Limb (tissue), 2 donors: ENCODE results near the gene SGSM1.

Experiments
- DNase-seq, 2 donors: peaks; one replicate each; pipeline ENCODE4 v3.0.0-alpha.2; 2016; ENCODE audit errors: extremely low spot score in 2 of 2

The SGSM1 gene, protein sequence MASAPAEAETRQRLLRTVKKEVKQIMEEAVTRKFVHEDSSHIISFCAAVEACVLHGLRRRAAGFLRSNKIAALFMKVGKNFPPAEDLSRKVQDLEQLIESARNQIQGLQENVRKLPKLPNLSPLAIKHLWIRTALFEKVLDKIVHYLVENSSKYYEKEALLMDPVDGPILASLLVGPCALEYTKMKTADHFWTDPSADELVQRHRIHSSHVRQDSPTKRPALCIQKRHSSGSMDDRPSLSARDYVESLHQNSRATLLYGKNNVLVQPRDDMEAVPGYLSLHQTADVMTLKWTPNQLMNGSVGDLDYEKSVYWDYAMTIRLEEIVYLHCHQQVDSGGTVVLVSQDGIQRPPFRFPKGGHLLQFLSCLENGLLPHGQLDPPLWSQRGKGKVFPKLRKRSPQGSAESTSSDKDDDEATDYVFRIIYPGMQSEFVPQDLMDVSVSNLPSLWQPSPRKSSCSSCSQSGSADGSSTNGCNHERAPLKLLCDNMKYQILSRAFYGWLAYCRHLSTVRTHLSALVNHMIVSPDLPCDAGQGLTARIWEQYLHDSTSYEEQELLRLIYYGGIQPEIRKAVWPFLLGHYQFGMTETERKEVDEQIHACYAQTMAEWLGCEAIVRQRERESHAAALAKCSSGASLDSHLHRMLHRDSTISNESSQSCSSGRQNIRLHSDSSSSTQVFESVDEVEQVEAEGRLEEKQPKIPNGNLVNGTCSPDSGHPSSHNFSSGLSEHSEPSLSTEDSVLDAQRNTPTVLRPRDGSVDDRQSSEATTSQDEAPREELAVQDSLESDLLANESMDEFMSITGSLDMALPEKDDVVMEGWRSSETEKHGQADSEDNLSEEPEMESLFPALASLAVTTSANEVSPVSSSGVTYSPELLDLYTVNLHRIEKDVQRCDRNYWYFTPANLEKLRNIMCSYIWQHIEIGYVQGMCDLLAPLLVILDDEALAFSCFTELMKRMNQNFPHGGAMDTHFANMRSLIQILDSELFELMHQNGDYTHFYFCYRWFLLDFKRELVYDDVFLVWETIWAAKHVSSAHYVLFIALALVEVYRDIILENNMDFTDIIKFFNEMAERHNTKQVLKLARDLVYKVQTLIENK

DNA sequence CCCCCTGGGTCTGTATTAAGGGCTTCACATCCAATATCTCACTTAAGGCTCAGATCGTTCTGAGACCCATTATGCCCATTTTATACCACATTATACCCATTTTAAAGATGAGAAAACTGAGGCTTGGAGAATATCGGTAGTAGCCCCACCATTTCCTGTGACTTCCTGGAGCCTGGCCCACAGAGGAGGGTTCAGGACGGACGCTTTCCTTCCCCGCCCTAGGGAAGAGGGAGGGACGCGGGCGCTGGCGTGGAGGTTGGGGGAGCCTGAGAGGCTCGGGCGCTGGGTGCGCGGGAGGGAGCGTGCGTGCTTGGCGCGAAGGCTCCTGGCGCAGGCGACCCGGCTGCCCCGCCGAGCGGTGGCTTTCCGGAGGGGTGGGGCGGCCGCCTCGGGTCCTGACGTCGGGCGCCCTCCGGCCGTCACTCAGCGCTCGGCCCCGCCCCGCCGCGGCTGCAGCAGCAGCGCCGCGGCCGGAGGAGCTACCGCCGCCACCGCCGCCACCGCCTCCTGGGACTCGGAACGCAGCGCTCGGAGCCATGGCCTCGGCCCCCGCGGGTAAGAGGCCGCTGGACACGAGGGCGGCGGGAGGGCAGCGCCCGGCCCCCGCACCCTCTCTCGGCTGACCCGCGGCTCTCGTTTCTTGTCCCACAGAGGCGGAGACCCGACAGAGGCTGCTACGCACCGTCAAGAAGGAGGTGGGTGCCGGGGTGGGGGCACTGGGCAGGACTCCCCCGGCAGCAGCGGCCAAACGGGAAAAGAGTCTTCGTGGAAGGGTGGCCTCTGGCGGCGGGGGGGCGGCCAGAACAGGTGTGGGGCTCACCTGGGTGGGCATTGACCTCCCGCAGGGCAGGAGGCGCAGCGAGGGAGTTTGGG is at the start of gene SGSM1:
TSS of gene SGSM1 (plus strand) at position 422 of the 873 bp plus-strand sequence. CDS start at position 537, 115 bp downstream.
- DNase-seq, result peak; percentile 49 to 81

DNA sequence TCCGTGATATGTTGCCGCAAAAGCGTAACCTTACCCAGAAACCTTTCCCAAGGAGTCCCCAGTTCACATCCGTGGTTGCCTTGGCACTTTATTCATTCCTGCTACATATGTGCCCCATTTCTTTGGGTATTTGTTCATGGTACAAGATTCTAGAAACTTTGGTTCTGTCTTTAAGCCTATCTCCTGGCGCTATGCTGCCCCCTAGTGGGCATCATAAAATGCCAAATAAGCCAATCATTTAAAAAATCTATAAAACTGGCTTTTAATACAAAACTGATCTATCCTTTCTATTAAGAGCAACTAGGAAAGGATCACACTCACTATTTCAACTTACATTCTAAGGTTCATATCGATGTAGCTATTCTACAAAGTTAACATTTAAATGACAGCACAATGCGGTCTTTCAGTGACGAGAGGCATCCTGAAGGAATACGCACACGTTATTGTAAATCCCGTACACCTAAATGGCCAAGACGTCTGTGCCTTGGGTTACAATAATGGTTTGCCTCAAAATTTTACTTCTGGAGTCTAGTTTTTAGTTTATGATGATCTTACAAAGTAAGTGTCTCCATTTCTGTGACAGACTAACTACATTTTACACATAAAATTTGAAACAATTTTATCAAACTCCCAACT is 47.7 kb upstream of the SGSM1 start:
- DNase-seq, result peak; percentile 62 to 72

DNA sequence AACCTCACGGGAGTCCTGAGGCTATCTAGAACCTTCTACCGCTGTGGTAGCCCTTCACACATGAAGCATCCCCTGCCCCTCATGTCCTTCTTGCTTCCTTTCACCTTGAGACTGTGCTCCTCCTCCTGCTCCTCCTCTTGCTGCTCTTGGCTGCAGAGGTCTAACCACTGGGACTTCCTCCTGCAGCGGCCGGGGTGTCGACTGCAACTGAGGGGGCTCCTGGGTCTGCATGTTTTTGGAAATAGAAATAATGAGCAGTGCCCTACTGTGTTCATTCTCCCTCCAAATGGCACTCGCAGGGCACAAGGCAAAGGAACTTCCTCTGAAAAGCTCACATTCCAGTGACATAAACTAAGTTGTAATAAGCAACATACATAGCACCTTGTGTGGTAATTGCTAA is 46.2 kb upstream of the SGSM1 start:
- no peak for DNase-seq

DNA sequence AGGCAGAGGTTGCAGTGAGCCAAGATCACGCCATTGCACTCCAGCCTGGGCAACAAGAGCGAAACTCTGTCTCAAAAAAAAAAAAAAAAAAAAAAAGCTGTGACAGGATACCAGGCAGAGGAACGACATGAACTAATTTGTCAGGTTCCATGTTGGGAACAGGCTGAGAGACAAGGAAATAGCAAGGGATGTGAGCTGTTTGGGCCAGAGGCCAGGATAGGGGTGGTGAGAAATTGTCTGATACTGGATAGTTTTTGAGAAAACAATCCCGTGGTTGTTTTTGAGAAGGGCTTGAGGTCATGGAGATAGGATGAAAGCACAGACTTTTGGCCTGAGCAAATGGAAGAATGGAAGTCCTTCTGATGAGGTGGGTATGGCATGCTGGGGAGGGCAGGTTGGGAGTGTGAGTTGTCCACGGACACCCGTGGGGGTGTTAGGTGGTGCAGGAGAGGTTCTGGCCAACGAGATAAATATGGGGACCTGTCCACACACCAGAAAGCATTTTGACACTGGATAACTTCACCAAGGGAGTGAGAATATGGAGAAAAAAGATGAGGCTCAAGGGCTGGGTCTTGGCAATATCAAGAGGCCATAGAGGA is 45.2 kb upstream of the SGSM1 start:
- DNase-seq, result no peak

DNA sequence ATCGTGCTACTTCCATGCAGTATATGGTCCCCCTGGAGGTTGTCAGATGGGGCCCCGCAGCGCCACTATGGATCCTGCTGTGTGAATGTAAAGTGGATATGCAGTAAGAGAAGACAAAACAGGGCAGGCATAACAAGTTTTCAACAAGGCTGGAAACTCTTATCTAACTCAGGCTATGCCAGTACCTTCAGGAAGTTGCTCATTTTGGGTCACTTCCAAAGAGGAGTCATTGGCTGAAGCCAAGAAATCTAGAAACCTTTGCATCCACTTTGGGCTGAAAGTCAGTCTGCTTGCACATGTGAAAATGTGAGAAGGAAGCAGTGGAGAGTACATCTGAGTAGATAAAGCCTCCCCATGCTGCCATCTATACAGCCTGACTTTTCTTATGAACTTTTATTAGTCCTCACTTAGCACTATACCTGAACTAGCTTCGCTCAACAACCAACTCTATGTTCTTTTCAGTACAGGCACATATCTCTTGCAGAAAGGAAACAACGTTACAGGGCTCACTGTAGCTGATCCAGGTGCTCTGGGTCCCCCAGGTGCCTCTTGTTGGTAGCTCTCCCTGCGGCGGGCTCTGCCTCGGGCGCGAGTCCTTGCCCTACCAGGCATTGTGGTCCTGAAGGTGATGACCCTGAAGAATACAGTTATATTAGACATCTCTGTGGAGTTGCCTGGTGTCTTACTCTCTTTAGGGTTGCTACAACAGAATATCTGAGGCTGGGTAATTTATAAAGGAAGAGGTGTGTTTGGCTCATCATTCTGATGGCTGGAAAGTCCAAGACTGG is 43.9 kb upstream of the SGSM1 start:
- DNase-seq, result no peak

DNA sequence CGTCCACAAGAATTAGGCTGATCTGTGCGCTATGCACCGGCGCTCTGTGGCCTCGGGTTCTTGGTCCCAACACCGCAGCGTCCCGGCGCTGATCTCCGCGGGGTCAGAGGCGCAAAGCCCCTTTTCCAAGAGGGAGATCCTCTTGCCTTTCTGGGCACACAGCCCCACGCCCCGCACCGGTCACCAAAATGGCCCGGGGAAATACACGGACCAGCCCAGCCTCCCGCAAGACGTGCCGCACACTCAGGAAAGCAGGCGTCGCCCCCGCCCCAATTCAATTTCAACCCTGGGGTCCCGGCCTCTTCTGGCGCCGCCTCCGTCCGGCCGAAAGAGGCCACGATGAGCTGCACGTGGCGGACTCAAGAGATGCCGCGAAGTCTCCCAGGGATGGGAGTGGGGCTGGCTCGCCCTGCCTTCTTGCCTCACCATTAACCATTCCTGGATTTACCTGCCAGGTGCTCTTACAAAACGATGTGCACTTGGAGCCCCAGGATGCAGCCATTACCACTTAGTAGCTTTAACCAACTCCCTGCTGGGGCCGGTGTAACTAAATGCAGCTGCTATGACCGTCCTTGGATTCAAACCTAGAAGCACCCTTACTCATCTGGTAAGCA is 42.0 kb upstream of the SGSM1 start:
- DNase-seq, result no peak

DNA sequence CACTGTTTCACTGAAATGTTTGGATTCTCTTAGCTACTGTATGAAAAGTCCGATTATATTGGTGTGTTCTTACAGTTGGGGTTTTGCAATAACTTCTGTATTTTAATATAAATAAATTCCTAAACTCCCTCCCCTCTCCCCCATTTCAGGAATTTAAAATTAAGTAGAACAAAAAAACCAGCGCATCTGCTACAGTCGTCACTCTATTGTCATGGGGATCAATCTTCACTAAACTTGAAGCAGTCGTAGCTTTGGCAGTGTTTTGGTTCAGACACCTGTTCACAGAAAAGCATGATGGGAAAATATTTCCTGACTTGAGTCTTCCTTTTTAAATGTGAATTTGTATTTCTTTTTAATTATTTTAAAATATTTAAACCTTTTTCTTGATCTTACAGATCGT is 40.8 kb upstream of the SGSM1 start:
- DNase-seq, result peak in 1 of 2 donors; percentile 30

DNA sequence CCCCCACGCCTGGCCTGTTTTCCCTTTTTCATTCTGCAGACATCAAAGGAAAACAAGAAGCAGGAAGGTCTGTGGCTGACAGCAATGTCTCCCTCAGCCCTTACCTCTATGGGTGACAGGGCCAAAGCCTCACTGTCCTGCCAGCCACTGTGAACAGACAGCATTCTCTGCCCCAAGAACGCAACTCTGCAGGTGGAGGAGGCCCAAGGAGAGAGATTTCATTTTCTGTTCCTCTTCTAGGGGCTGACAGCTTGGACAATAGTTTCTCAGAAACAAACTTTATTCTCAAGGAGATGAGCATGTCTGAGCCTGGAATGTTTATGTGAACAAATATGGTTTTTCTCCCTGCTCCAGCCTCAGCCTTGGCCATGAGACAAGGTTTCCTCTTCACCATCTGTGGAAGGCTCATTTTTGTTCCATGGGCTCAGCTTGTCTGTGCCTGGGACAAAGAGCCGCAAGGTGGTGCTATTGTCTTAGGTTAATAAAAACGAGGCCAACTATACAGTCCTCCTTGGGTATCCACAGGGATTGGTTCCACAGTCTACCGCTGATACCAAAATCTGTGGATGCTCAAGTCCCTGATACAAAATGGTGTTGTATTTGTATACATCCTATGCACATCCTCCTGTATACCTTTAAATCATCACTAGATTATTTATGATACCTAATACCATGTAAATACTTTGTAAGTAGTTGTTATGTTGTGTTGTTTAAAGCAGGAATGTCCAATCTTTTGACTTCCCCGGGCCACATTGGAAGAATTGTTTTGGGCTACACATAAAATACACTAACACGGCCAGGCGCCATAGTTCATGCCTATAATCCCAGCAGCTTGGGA is 37.3 kb upstream of the SGSM1 start:
- peak; percentile 57 for DNase-seq

DNA sequence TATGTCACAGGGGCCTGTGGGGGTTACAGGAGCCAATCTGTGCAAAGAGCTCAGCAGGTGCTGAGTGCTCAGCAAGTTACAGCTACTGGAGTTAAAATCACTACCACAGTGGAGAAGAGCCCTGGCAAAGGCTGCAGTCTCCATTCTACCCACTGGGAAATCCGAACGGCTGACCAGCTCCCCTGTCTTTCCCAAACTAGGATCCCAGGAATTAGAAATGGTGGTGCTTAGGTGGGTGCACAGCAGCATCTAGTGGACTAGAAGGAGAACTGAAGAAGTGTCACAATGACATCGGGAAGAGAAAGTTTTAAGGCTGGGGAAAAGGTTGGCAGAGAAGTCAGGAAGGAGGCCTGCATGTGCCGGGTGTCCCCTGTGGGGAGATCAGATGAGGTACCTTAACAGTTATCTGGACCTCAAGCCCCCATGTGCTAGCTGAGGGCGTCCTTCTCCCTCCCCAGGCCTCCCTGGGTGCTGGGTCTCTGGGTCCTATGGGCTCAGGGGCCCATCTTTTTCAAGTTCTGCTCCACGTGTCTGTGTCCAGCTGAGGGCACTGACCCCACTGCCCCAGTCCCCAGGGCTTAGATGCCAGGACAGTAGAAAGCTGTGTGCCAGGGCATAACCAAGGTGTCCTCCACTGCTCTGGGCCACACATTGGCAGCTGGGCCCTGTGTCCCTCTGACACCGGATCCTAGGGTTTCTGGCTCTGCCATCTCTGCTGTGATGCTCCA is 33.4 kb upstream of the SGSM1 start:
- peak; percentile 31 to 38 for DNase-seq

DNA sequence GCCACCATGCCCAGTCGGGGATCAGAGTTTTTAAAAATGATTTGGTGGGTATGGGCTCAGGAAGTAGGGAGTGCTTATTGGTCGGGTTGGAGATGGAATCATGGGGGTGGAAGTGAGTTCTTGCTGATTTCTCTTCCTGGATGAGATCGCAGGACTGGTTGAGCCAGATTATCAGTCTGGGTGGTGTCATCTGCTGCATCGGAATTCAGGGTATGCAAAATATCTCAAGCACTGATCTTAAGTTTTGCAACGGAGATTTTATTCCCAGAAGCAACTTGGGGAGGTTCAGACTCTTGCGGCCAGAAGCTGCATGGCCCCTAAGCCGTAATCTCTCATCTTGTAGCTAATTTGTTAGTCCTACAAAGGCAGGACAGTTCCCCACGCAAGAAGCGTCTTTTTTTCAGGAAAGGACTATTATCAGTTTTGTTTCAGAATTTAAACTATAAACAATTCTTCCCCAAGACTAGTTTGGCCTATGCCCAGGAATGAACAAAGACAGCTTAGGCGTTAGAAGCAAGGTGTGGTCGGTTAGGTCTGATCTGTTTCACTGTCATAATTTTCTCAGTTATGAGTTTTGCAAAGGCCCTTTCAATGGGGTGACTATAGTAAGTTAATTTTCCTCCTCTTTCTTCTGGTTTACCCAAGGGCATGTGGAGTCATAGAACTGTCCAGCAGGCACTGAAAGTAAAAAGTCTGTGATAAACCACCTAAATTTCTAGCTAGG is 30.1 kb upstream of the SGSM1 start:
- no peak for DNase-seq

DNA sequence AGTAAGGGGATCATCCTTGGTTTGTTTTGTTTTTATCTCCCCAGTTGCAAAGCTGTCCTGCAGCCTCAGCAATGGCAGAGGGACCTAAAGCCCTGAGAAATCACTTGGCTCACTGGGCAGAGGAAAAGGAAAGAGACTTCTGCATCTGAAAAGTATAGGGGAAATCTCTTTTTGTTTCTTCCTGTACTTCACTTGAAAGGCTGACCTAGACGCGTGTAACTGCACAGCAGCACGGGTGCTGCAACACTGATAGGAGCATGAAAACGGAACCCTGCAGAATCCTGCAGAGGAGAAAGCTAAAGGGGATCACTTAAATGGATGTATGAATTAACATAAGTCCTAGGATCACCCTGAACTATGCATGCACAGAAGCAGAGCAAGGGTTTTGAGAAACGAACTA is 29.5 kb upstream of the SGSM1 start:
- DNase-seq, result no peak

DNA sequence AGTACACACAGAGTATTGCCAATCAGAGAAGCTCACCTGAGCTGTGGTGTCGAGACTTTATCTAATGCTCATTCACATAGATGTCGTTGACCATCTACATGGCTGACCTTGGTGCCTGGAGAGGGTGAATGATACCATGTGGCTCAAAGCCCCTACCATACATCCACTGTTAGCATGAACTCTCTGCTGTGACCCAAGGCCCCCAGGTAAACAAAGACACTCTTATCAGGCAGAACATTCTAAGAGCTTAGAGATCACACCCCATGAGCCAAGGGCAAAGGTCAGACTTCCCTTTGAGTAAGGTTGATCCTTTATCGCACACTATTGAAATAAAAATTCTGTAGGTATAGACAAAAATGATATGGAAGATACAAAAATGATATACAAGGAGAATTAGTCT is 16.5 kb upstream of the SGSM1 start:
- DNase-seq, result no peak

DNA sequence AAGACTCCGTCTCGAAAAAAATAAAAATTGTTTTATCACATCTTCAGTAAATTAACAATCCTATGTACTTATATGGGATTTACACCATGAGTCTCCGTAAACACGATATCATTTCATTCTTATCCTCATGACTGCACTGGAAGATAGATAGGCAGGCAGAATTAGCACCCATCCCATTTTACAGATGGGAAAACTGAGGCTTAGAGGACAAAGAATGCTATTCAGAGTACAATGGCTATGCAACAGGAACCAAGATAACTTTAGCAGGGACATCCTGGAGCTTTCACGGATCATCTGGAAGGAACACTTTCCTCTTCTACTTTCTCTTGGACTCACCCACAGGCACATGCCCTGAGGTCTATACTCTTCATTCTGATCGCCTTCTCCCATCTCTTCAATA is 14.6 kb upstream of the SGSM1 start:
- no peak for DNase-seq

DNA sequence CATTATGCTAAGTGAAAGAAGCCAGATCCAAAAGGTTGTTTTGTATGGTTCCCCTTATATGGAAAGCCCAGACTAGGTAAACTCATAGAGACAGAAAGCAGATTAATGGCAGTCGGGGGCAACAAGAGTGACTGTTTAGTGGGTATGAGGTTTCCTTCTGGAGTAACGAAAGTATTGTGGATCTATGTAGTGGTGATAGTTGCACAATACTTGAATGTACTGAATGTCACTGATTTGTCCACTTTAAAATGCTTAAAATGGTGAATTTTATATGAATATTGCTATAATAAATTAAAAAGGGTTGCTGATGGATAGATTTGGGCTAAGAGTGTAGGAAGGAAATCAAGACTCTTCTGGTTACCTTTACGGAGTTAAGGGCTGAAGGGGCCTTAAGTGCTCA is 10.0 kb upstream of the SGSM1 start:
- DNase-seq, result no peak

DNA sequence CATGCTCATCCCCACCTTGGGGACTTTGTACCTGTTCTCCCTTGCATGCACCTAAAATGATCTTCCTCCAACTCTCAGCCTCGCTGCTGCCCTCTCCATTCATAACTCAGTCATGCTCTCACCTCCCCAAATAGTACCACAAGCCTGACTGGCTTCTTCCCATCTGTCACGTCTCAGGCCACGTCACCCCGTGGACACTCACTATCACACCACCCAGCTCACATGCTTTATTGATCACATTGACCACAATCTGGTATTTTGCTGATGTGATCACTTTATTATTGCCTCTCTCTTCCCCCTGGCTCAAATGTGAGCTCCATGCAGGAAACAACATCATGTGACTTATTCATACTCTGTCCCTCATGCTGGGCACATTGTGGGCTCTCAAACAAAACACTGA is 9.2 kb upstream of the SGSM1 start:
- DNase-seq, result no peak

DNA sequence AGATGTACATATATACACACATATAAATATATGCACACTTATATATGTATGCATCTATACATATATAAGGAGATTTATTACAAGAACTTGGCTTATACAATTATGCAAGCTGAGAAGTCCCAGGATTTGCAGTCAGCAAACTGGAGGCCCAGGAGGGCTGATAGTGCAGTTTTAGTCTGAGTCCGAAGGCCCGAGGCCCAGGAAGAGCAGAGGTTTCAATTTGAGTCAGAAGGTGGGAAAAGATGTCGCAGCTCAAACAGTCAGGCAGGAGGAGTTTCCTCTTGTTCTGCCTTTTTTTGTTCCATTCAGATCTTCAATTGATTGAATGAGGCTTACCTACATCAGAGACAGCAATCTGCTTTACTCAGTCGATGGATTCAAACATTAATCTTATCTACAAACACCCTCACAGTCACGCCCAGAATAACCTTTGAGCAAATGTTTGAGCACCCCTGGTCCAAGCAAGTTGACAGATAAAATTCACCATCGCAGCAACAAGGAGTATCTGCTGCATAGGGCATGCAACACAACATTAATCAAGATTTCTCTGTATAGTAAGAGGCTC is 4.0 kb upstream of the SGSM1 start:
- no peak for DNase-seq
